ENCODE results near the gene IL17RC.
"Not testable (repeated sequence)": the region's sequence is repeated elsewhere in the genome, so short reads cannot be mapped to it uniquely, and the experiment has no call there.

Gene IL17RC, protein sequence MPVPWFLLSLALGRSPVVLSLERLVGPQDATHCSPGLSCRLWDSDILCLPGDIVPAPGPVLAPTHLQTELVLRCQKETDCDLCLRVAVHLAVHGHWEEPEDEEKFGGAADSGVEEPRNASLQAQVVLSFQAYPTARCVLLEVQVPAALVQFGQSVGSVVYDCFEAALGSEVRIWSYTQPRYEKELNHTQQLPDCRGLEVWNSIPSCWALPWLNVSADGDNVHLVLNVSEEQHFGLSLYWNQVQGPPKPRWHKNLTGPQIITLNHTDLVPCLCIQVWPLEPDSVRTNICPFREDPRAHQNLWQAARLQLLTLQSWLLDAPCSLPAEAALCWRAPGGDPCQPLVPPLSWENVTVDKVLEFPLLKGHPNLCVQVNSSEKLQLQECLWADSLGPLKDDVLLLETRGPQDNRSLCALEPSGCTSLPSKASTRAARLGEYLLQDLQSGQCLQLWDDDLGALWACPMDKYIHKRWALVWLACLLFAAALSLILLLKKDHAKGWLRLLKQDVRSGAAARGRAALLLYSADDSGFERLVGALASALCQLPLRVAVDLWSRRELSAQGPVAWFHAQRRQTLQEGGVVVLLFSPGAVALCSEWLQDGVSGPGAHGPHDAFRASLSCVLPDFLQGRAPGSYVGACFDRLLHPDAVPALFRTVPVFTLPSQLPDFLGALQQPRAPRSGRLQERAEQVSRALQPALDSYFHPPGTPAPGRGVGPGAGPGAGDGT

GRCh38 chr3:9916734-9917680, at the start of gene IL17RC:
TSS of gene IL17RC (plus strand) at chr3:9917098. CDS start at chr3:9917316, 218 bp downstream.
- TF ChIP-seq, protein P1, sequence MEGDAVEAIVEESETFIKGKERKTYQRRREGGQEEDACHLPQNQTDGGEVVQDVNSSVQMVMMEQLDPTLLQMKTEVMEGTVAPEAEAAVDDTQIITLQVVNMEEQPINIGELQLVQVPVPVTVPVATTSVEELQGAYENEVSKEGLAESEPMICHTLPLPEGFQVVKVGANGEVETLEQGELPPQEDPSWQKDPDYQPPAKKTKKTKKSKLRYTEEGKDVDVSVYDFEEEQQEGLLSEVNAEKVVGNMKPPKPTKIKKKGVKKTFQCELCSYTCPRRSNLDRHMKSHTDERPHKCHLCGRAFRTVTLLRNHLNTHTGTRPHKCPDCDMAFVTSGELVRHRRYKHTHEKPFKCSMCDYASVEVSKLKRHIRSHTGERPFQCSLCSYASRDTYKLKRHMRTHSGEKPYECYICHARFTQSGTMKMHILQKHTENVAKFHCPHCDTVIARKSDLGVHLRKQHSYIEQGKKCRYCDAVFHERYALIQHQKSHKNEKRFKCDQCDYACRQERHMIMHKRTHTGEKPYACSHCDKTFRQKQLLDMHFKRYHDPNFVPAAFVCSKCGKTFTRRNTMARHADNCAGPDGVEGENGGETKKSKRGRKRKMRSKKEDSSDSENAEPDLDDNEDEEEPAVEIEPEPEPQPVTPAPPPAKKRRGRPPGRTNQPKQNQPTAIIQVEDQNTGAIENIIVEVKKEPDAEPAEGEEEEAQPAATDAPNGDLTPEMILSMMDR (IDR thresholded peaks at IDR 0.05; ENCODE audit: borderline replicate concordance, control extremely low read depth, extremely low read depth, insufficient read depth, missing control alignments), result no peak
- in situ Hi-C loops (cut with MboI; ENCODE audit: low sequenced_read_pairs, unreplicated experiment), result no loop called here
- DNase-seq (ENCODE audit: low spot score), result no peak

DNA sequence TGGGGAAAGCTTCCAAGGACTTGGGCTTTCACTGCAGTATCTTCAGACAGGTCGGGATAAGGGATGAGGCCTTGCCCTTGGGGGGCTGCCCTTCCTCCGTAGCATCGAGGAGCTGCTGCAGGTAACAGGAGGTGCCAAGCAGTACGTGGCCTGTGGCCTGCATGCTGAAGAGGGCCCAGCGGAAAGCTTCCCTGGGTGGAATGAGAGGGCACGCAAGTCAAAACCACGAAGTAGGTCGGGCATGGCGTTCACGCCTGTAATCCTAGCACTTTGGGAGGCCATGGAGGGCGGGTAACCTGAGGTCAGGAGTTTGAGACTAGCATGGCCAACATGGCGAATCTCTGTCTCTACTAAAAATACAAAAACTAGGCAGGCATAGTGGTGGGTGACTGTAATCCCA, 49.8 kb upstream of the IL17RC start:
- in situ Hi-C loops (cut with MboI; ENCODE audit: low sequenced_read_pairs, unreplicated experiment), result no loop called here
- DNase-seq (ENCODE audit: low spot score), result no peak
- TF ChIP-seq, protein P1 (IDR thresholded peaks at IDR 0.05; ENCODE audit: borderline replicate concordance, control extremely low read depth, extremely low read depth, insufficient read depth, missing control alignments), result no peak

DNA sequence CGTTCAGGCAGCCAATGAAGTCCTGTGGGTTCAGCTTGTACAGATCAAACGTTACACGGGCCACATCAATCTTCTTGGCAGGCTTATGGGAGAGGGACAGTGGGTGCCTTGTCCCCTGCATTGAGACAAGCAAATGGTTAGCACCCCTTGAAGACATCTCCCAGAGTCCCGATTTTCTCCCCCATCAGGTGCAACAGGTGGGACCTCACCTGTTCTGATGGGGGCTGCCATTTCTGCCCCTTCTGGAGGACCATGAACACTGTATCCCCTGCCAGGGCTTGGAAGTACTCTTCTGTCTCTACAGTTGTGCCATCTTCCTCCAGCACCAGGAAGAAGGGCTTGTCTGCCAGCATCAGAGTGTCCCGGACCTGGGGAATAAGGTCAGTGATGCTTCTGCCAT, 46.9 kb upstream of the IL17RC start:
- no peak for DNase-seq (ENCODE audit: low spot score)
- TF ChIP-seq, protein P1 (IDR thresholded peaks at IDR 0.05; ENCODE audit: borderline replicate concordance, control extremely low read depth, extremely low read depth, insufficient read depth, missing control alignments), result no peak
- in situ Hi-C loops (cut with MboI; ENCODE audit: low sequenced_read_pairs, unreplicated experiment), result no loop called here

DNA sequence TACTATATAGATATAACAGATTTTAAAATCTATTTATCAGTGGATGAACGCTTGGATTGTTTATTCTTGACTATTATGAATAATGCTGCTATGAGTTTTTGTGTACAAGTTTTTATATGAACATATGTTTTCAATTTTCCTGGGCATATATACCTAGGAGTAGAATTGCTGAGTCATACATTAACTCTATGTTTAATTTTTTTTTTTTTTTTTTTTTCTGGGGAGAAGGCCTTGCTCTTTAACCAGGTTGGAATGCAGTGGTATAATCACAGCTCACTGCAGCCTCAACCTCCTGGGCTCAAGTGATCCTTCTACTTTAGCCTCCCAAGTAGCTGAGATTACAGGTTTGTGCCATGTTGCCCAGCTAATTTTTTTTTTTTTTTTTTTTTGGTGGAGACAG, 45.9 kb upstream of the IL17RC start:
- no peak for DNase-seq (ENCODE audit: low spot score)
- TF ChIP-seq, protein P1 (IDR thresholded peaks at IDR 0.05; ENCODE audit: borderline replicate concordance, control extremely low read depth, extremely low read depth, insufficient read depth, missing control alignments), result no peak
- in situ Hi-C loops (cut with MboI; ENCODE audit: low sequenced_read_pairs, unreplicated experiment), result no loop called here

- in situ Hi-C loops (cut with MboI; ENCODE audit: low sequenced_read_pairs, unreplicated experiment); DNase-seq (ENCODE audit: low spot score): not testable (repeated sequence)
These were observed 44.8 kb upstream of the IL17RC start for GRCh38 chr3:9872067-9872466.

DNA sequence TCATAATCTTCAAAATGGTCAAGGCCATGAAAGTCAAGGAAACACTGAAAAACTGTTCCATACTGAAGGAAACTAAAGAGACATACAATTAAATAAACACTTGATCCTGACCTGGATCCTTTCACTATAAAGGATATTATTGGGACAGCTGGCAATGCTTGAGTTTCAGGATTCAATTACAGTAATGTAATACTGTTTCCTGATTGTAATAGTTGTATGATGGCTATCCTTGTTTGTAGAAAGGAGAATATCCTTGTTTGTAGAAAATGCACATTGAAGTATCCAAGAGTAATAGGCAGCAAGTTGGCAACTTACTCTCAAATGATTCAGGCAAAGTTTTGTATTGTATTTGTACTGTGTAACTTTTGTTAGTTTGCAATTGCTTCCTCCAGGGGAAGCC, 41.5 kb upstream of the IL17RC start:
- in situ Hi-C loops (cut with MboI; ENCODE audit: low sequenced_read_pairs, unreplicated experiment), result no loop called here
- TF ChIP-seq, protein P1 (IDR thresholded peaks at IDR 0.05; ENCODE audit: borderline replicate concordance, control extremely low read depth, extremely low read depth, insufficient read depth, missing control alignments), result no peak
- DNase-seq (ENCODE audit: low spot score), result no peak

DNA sequence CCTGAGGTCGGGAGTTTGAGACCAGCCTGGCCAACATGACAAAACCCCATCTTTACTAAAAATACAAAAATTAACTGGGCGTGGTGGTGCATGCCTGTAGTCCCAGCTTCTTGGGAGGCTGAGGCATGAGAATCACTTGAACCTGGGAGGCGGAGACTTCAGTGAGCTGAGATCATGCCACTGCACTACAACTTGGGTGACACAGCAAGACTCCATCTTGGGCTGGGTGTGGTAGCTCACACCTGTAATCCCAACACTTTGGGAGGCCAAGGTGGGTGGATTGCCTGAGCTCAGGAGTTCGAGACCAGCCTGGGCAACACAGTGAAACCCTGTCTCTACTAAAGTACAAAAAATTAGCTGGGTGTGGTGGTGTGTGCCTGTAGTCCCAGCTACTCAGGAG, 40.6 kb upstream of the IL17RC start:
- DNase-seq (ENCODE audit: low spot score); in situ Hi-C loops (cut with MboI; ENCODE audit: low sequenced_read_pairs, unreplicated experiment): not testable (repeated sequence)
